Astrocyte (in vitro differentiated cells and primary cell): ENCODE measurements around the gene ZNF518A. TPM values are rescaled to one million over a fixed set of nuclear protein-coding genes. Genes with fewer than 3 reads are reported as not detected.

Source experiments
- DNase-seq: peaks from one replicate; pipeline ENCODE4 v3.0.0-alpha.2; 2010; ENCODE audit warnings: low read depth
- FAIRE-seq: peaks from 2 replicates; lab custom pipeline; 2011; peaks lifted over from hg19 to GRCh38; lab: Jason Lieb, UNC
- H2AFZ ChIP-seq: 2 replicates; pipeline ENCODE4 v1.6.0; 2012; ENCODE audit warnings: low read depth, low read length, inconsistent platforms
- H3K27ac ChIP-seq: 2 replicates; pipeline ENCODE4 v1.5.1; 2011; ENCODE audit warnings: low read depth, low read length, inconsistent platforms
- H3K27me3 ChIP-seq: 2 replicates; pipeline ENCODE4 v1.6.0; 2011; ENCODE audit warnings: low read length, inconsistent platforms; ENCODE audit not compliant: insufficient read depth
- H3K36me3 ChIP-seq: 2 replicates; pipeline ENCODE4 v1.5.1; 2011; ENCODE audit warnings: low read length, inconsistent platforms; ENCODE audit not compliant: insufficient read depth
- H3K4me1 ChIP-seq: 2 replicates; pipeline ENCODE4 v1.5.1; 2011; ENCODE audit warnings: low read length, inconsistent platforms; ENCODE audit not compliant: insufficient read depth
- H3K4me2 ChIP-seq: 2 replicates; pipeline ENCODE4 v1.6.0; 2012; ENCODE audit warnings: low read length, inconsistent platforms
- H3K4me3 ChIP-seq: 2 replicates; pipeline ENCODE4 v1.5.1; 2011; ENCODE audit warnings: low read depth, mild to moderate bottlenecking, low read length, inconsistent platforms; ENCODE audit not compliant: insufficient read depth
- H3K79me2 ChIP-seq: 2 replicates; pipeline ENCODE4 v1.6.0; 2012; ENCODE audit warnings: mild to moderate bottlenecking, low read length, inconsistent platforms; ENCODE audit not compliant: insufficient read depth
- H3K9ac ChIP-seq: 2 replicates; pipeline ENCODE4 v1.6.0; 2012; ENCODE audit warnings: mild to moderate bottlenecking, low read length, inconsistent platforms
- H3K9me3 ChIP-seq: 2 replicates; pipeline ENCODE4 v1.5.1; 2012; ENCODE audit warnings: low read depth, mild to moderate bottlenecking, low read length, inconsistent platforms; ENCODE audit not compliant: insufficient read depth
- H4K20me1 ChIP-seq: 2 replicates; pipeline ENCODE4 v1.6.0; 2012; ENCODE audit warnings: low read length, inconsistent platforms; ENCODE audit not compliant: insufficient read depth
- H3K27ac Mint-ChIP-seq: one replicate; pipeline ENCODE4 v1.8.0; 2021; ENCODE audit warnings: mild to moderate bottlenecking, mixed read lengths; ENCODE audit not compliant: unreplicated experiment
- H3K27me3 Mint-ChIP-seq: one replicate; pipeline ENCODE4 v1.8.0; 2021; ENCODE audit warnings: low read depth, mixed read lengths; ENCODE audit not compliant: unreplicated experiment
- H3K36me3 Mint-ChIP-seq: one replicate; pipeline ENCODE4 v1.8.0; 2021; ENCODE audit warnings: low read depth, mixed read lengths; ENCODE audit not compliant: unreplicated experiment
- H3K4me1 Mint-ChIP-seq: one replicate; pipeline ENCODE4 v1.8.0; 2021; ENCODE audit warnings: low read depth, mixed read lengths; ENCODE audit not compliant: unreplicated experiment
- H3K4me3 Mint-ChIP-seq: one replicate; pipeline ENCODE4 v1.8.0; 2021; ENCODE audit warnings: mild to moderate bottlenecking, moderate library complexity, mixed read lengths; ENCODE audit not compliant: unreplicated experiment
- H3K9me3 Mint-ChIP-seq: one replicate; pipeline ENCODE4 v1.8.0; 2021; ENCODE audit warnings: mild to moderate bottlenecking, mixed read lengths; ENCODE audit not compliant: unreplicated experiment
- EZH2 ChIP-seq: IDR thresholded peaks from 2 replicates; pipeline ENCODE4 v1.6.1; 2012; ENCODE audit warnings: mild to moderate bottlenecking, low read length, inconsistent platforms; ENCODE audit not compliant: insufficient read depth
- total RNA-seq: library from RNA; stranded (reverse); gene quantifications from 2 replicates; pipeline ENCODE4 v1.2.1, GENCODE V29; 2021
- TF ChIP-seq, protein P1 (sequence below): IDR thresholded peaks from 2 replicates; pipeline ENCODE4 v1.5.1; 2011; ENCODE audit warnings: low read depth, mild to moderate bottlenecking, inconsistent platforms, low read length, moderate library complexity; ENCODE audit not compliant: insufficient read depth

ZNF518A gene
- total RNA-seq, 1 donor from 2014 or later, result 24.1 TPM

DNA sequence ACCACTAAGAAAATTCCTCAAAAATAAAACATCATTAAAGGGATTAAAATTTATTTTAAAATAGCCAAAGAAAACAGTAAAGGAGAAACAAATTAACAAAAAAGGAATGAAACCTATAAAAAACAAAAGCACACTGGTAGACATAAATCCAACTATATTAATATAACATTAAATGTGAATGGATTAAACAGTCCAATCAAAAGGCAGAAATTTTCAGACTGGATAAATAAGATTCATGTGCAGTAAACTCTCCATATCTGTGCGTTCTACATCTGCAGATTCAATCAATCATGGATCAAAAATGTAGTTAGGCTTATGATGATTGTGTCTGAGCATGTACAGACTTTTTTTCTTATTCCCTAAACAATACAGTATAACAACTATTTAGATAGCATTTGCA is 42.6 kb downstream of the ZNF518A start:
- no peaks in the 10 kb centered on the region for H3K4me1 ChIP-seq
- no peak overlapping the region for H2AFZ ChIP-seq
- no peak overlapping the region for H3K4me3 ChIP-seq
- no peak for TF ChIP-seq EZH2
- TF ChIP-seq, protein P1, sequence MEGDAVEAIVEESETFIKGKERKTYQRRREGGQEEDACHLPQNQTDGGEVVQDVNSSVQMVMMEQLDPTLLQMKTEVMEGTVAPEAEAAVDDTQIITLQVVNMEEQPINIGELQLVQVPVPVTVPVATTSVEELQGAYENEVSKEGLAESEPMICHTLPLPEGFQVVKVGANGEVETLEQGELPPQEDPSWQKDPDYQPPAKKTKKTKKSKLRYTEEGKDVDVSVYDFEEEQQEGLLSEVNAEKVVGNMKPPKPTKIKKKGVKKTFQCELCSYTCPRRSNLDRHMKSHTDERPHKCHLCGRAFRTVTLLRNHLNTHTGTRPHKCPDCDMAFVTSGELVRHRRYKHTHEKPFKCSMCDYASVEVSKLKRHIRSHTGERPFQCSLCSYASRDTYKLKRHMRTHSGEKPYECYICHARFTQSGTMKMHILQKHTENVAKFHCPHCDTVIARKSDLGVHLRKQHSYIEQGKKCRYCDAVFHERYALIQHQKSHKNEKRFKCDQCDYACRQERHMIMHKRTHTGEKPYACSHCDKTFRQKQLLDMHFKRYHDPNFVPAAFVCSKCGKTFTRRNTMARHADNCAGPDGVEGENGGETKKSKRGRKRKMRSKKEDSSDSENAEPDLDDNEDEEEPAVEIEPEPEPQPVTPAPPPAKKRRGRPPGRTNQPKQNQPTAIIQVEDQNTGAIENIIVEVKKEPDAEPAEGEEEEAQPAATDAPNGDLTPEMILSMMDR, result no peak
- H3K4me2 ChIP-seq, result no peak overlapping the region
- no peak overlapping the region for H3K27ac Mint-ChIP-seq
- no peaks in the 10 kb centered on the region for H3K4me1 Mint-ChIP-seq
- no peaks in the 10 kb centered on the region for H3K79me2 ChIP-seq
- peaks cover 17% of the 10 kb centered on the region for H3K9me3 Mint-ChIP-seq
- no peak overlapping the region for H3K4me3 Mint-ChIP-seq
- H3K27me3 Mint-ChIP-seq, result no peaks in the 10 kb centered on the region
- H3K27ac ChIP-seq, result no peak overlapping the region
- FAIRE-seq, result no peak
- peaks cover 14% of the 10 kb centered on the region for H3K36me3 Mint-ChIP-seq
- H3K36me3 ChIP-seq, result no peaks in the 10 kb centered on the region
- H3K9ac ChIP-seq, result no peak overlapping the region
- no peaks in the 10 kb centered on the region for H3K27me3 ChIP-seq
- no peaks in the 10 kb centered on the region for H3K9me3 ChIP-seq
- DNase-seq, result no peak
- H4K20me1 ChIP-seq, result no peaks in the 10 kb centered on the region

DNA sequence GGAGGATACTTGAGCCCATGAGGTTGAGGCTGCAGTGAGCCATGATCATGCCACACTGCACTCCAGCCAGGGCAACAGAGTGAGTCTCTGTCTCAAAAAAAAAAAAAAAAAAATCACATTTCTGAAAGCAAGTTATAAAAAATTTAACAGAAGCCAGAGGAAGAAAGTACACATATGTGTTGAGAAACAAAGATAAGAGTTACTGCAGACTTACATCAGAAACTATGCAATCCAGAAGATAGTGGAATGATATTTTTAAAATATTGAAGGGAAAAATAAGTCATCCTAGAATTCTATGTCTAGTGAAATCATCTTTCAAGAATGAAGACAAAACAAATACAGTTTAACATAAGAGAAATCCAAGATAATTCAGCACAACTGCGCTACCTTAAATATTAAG is 46.9 kb downstream of the ZNF518A start:
- no peak for TF ChIP-seq EZH2
- TF ChIP-seq, protein P1, result no peak
- no peak overlapping the region for H3K27ac ChIP-seq
- H3K4me1 ChIP-seq, result no peaks in the 10 kb centered on the region
- no peak overlapping the region for H2AFZ ChIP-seq
- H3K27ac Mint-ChIP-seq, result no peak overlapping the region
- peaks cover 2% of the 10 kb centered on the region for H3K27me3 Mint-ChIP-seq
- no peak for FAIRE-seq
- no peaks in the 10 kb centered on the region for H3K79me2 ChIP-seq
- no peaks in the 10 kb centered on the region for H3K4me1 Mint-ChIP-seq
- no peak for DNase-seq
- no peak overlapping the region for H3K9ac ChIP-seq
- H3K4me2 ChIP-seq, result no peak overlapping the region
- no peaks in the 10 kb centered on the region for H3K9me3 ChIP-seq
- peaks cover 13% of the 10 kb centered on the region for H3K9me3 Mint-ChIP-seq
- H3K27me3 ChIP-seq, result no peaks in the 10 kb centered on the region
- H4K20me1 ChIP-seq, result no peaks in the 10 kb centered on the region
- no peak overlapping the region for H3K4me3 ChIP-seq
- peaks cover 4% of the 10 kb centered on the region for H3K36me3 Mint-ChIP-seq
- H3K36me3 ChIP-seq, result no peaks in the 10 kb centered on the region
- no peak overlapping the region for H3K4me3 Mint-ChIP-seq

DNA sequence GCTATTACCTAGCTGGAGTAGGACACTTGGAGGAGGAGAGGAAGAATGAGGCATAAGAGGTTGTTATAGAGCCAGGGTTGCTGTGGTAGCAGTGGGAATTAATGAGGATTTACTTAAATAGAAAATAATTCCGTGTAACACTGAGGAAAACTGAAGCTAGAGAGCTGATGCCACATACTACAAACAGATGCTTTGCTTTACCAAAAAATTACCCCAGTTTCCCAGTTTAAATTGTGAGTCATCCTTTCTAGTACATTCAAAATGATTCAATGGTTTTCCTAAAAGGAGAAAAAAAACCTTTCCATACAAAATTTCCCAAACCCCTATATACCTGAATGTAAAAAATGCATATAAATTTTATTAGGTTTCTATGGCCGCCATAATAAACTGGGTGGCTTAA is 58.3 kb downstream of the ZNF518A start:
- H4K20me1 ChIP-seq, result no peaks in the 10 kb centered on the region
- no peak overlapping the region for H3K27ac ChIP-seq
- H3K4me3 Mint-ChIP-seq, result no peak overlapping the region
- H3K79me2 ChIP-seq, result no peaks in the 10 kb centered on the region
- no peak overlapping the region for H3K27ac Mint-ChIP-seq
- H3K36me3 Mint-ChIP-seq, result peaks cover 2% of the 10 kb centered on the region
- peaks cover 3% of the 10 kb centered on the region for H3K9me3 Mint-ChIP-seq
- no peaks in the 10 kb centered on the region for H3K9me3 ChIP-seq
- H3K4me2 ChIP-seq, result no peak overlapping the region
- H3K27me3 ChIP-seq, result no peaks in the 10 kb centered on the region
- no peak for FAIRE-seq
- H3K9ac ChIP-seq, result no peak overlapping the region
- no peaks in the 10 kb centered on the region for H3K36me3 ChIP-seq
- no peak for DNase-seq
- peaks cover 3% of the 10 kb centered on the region for H3K4me1 ChIP-seq
- peaks cover 2% of the 10 kb centered on the region for H3K27me3 Mint-ChIP-seq
- H3K4me1 Mint-ChIP-seq, result peaks cover 5% of the 10 kb centered on the region
- TF ChIP-seq EZH2, result no peak
- TF ChIP-seq, protein P1, result no peak
- no peak overlapping the region for H3K4me3 ChIP-seq
- H2AFZ ChIP-seq, result no peak overlapping the region
